ENCODE data around the gene FNTB. TPM values are rescaled to one million over a fixed set of nuclear protein-coding genes. Genes with fewer than 3 reads are reported as not detected.

FNTB gene
- 14.4 and 19.8 TPM in 2 replicates for total RNA-seq

GRCh38 chr14:64986648-64987437, at the start of gene FNTB:
TSS of gene FNTB (plus strand) at chr14:64986895. CDS start at chr14:64986954, 59 bp downstream.

GRCh38 chr14:64942531-64943111, 44.1 kb upstream of the FNTB start, which contains the start of gene GPX2:
TSS of gene GPX2 (minus strand) at chr14:64942745. CDS start at chr14:64942726, 19 bp downstream.

GRCh38 chr14:64971943-64972791, 14.5 kb upstream of the FNTB start, which contains the start of gene RAB15:
TSS of gene RAB15 (minus strand) at chr14:64972336. CDS start at chr14:64972076, 260 bp downstream.

GRCh38 chr14:65102441-65103149, 115.9 kb downstream of the FNTB start, which contains the start of gene MAX:
TSS of gene MAX (minus strand) at chr14:65102517. CDS start at chr14:65102339, 178 bp downstream.

Other genes starting within 250 kb of the FNTB start
- gene SPTB, start 107.0 kb upstream of the FNTB start, total RNA-seq = 0.07 TPM in 1 of 2 replicates, not detected in the other
- gene CHURC1, start 72.4 kb upstream of the FNTB start, total RNA-seq = 41.6 and 70.0 TPM in 2 replicates
- gene GPX2, start 44.1 kb upstream of the FNTB start, total RNA-seq = 17.6 and 21.2 TPM in 2 replicates
- gene RAB15, start 14.6 kb upstream of the FNTB start, total RNA-seq = 0.46 and 1.3 TPM in 2 replicates
- 31.2 and 38.9 TPM in 2 replicates for gene MAX, start 115.6 kb downstream of the FNTB start, total RNA-seq